IMR-90 (cell line): ENCODE results near the gene PLXNC1. TPM values are rescaled to one million over a fixed set of nuclear protein-coding genes. Genes with fewer than 3 reads are reported as not detected.

ENCODE experiments used
- ATAC-seq: fragments of 200-7000 bp; cut with Tn5 transposase; 2 replicates; pipeline ENCODE4 v1.9.1; 2020; ENCODE audit warnings: low read depth, mild to moderate bottlenecking, moderate library complexity
- BruUV-seq: library from RNA; stranded (reverse); fragments of 400-500 nt; replicated peaks from 2 replicates; lab custom pipeline; 2021; lab: Mats Ljungman, UMichigan
- CTCF ChIA-PET: fragments of 300-600 bp; formaldehyde crosslinking; extraction: SDS; loops from one replicate; lab custom pipeline; 2021; ENCODE audit warnings: antibody characterized with exemption; lab: Yijun Ruan, JAX
- POLR2A ChIA-PET: fragments of 300-600 bp; sonication (Branson Sonifier 250); formaldehyde crosslinking; loops from one replicate; lab custom pipeline; 2022; ENCODE audit warnings: antibody characterized with exemption; ENCODE audit not compliant: unreplicated experiment; lab: Charles Lee
- DNase-seq: peaks from one replicate; pipeline ENCODE4 v3.0.0; 2013
- H2AFZ ChIP-seq: replicated peaks from 2 replicates; pipeline ENCODE3; 2013; ENCODE audit warnings: low read length, mild to moderate bottlenecking; ENCODE audit not compliant: poor library complexity
- H2AK5ac ChIP-seq: 2 replicates; pipeline ENCODE4 v1.6.1; 2013; ENCODE audit warnings: low read depth, low read length, inconsistent platforms
- H2AK9ac ChIP-seq: replicated peaks from 2 replicates; pipeline ENCODE3; 2013; ENCODE audit warnings: mild to moderate bottlenecking, low read depth, low read length, moderate library complexity; ENCODE audit not compliant: poor library complexity
- H2BK120ac ChIP-seq: 2 replicates; pipeline ENCODE4 v1.6.1; 2013; ENCODE audit warnings: low read depth, low read length, inconsistent platforms
- H2BK15ac ChIP-seq: 3 replicates; pipeline ENCODE4 v1.6.1; 2013; ENCODE audit warnings: low read depth, low read length, inconsistent platforms
- H2BK20ac ChIP-seq: 2 replicates; pipeline ENCODE4 v1.6.1; 2013; ENCODE audit warnings: low read depth, mild to moderate bottlenecking, inconsistent platforms, low read length, moderate library complexity
- H2BK5ac ChIP-seq: 2 replicates; pipeline ENCODE4 v1.6.1; 2013; ENCODE audit warnings: mild to moderate bottlenecking, low read depth, low read length, inconsistent platforms; ENCODE audit not compliant: poor library complexity, severe bottlenecking
- H3K14ac ChIP-seq: replicated peaks from 2 replicates; pipeline ENCODE4 v1.6.1; 2013; ENCODE audit warnings: low read depth, low read length, inconsistent platforms
- H3K18ac ChIP-seq: 2 replicates; pipeline ENCODE4 v1.6.1; 2013; ENCODE audit warnings: low read depth, low read length, control low read depth
- H3K23ac ChIP-seq: 2 replicates; pipeline ENCODE4 v1.6.1; 2013; ENCODE audit warnings: low read depth, low read length, inconsistent platforms
- H3K27ac ChIP-seq: 2 replicates; pipeline ENCODE4 v1.5.1; 2013; ENCODE audit warnings: mild to moderate bottlenecking, control low read depth, low read length; ENCODE audit not compliant: insufficient read depth
- H3K27me3 ChIP-seq: 2 replicates; pipeline ENCODE4 v1.6.1; 2013; ENCODE audit warnings: low read length; ENCODE audit not compliant: control insufficient read depth, insufficient read depth
- H3K36me3 ChIP-seq: 2 replicates; pipeline ENCODE4 v1.6.1; 2013; ENCODE audit warnings: low read length, mixed read lengths; ENCODE audit not compliant: control insufficient read depth, insufficient read depth
- H3K4ac ChIP-seq: 2 replicates; pipeline ENCODE4 v1.6.1; 2013; ENCODE audit warnings: low read depth, low read length, inconsistent platforms
- H3K4me1 ChIP-seq: 2 replicates; pipeline ENCODE4 v1.6.1; 2013; ENCODE audit warnings: low read length, mixed read lengths; ENCODE audit not compliant: control insufficient read depth, insufficient read depth
- H3K4me2 ChIP-seq: 2 replicates; pipeline ENCODE4 v1.6.1; 2013; ENCODE audit warnings: low read depth, mild to moderate bottlenecking, control low read depth, low read length, moderate library complexity
- H3K4me3 ChIP-seq: 2 replicates; pipeline ENCODE4 v1.5.1; 2013; ENCODE audit warnings: low read depth, mild to moderate bottlenecking, control low read depth, low read length, moderate library complexity; ENCODE audit not compliant: insufficient read depth
- H3K56ac ChIP-seq: 2 replicates; pipeline ENCODE4 v1.6.1; 2013; ENCODE audit warnings: low read length, inconsistent platforms; ENCODE audit not compliant: insufficient read depth; ENCODE audit errors: extremely low read depth
- H3K79me1 ChIP-seq, 2 experiments: 2 replicates each; pipeline ENCODE4 v1.6.1; 2013; ENCODE audit warnings: low read length in 2 of 2, inconsistent platforms in 1 of 2, low read depth in 1 of 2
- H3K9ac ChIP-seq: 2 replicates; pipeline ENCODE4 v1.6.1; 2013; ENCODE audit warnings: low read depth, low read length, control low read depth
- H3K9me1 ChIP-seq: 2 replicates; pipeline ENCODE4 v1.6.1; 2013; ENCODE audit warnings: low read length, inconsistent platforms; ENCODE audit not compliant: insufficient read depth
- H3K9me3 ChIP-seq: 2 replicates; pipeline ENCODE4 v1.6.1; 2013; ENCODE audit warnings: low read length; ENCODE audit not compliant: control insufficient read depth, insufficient read depth
- H4K20me1 ChIP-seq: 2 replicates; pipeline ENCODE4 v1.6.1; 2013; ENCODE audit warnings: low read length, inconsistent platforms; ENCODE audit not compliant: insufficient read depth
- H4K5ac ChIP-seq: 2 replicates; pipeline ENCODE4 v1.6.1; 2013; ENCODE audit warnings: mild to moderate bottlenecking, low read depth, low read length, control low read depth
- H4K8ac ChIP-seq, 2 experiments: 2 replicates each; pipeline ENCODE4 v1.6.1; 2013; ENCODE audit warnings: low read depth in 2 of 2, low read length in 2 of 2, control low read depth in 1 of 2, inconsistent platforms in 1 of 2
- H4K91ac ChIP-seq: 2 replicates; pipeline ENCODE4 v1.6.1; 2013; ENCODE audit warnings: low read depth, low read length, inconsistent platforms; ENCODE audit not compliant: insufficient read depth
- BHLHE40 ChIP-seq: fragments of 150-350 bp; IDR thresholded peaks from 2 replicates; pipeline ENCODE4 v1.6.1; 2016; ENCODE audit warnings: mild to moderate bottlenecking, low read depth, low read length
- ELK1 ChIP-seq: fragments of 150-350 bp; IDR thresholded peaks from 2 replicates; pipeline ENCODE4 v1.6.1; 2016; ENCODE audit warnings: low read depth, mild to moderate bottlenecking, low read length, moderate library complexity, borderline replicate concordance
- MXI1 ChIP-seq: IDR thresholded peaks from 2 replicates; pipeline ENCODE4 v1.6.1; 2012; ENCODE audit warnings: low read depth, mild to moderate bottlenecking, low read length, moderate library complexity, borderline replicate concordance
- NFE2L2 ChIP-seq: fragments of 150-350 bp; IDR thresholded peaks from 2 replicates; pipeline ENCODE4 v1.6.1; 2016; ENCODE audit warnings: low read depth, mild to moderate bottlenecking, low read length
- RAD21 ChIP-seq: IDR thresholded peaks from 2 replicates; pipeline ENCODE4 v1.6.1; 2012; ENCODE audit warnings: low read length, improper control_type of control experiment
- RCOR1 ChIP-seq: IDR thresholded peaks from 2 replicates; pipeline ENCODE4 v1.6.1; 2012; ENCODE audit warnings: mild to moderate bottlenecking, low read length, improper control_type of control experiment; ENCODE audit not compliant: insufficient replicate concordance
- RFX5 ChIP-seq: IDR thresholded peaks from 2 replicates; pipeline ENCODE4 v1.8.0; 2012; ENCODE audit warnings: low read depth, mild to moderate bottlenecking, low read length, moderate library complexity
- SMC3 ChIP-seq: fragments of 150-350 bp; IDR thresholded peaks from 2 replicates; pipeline ENCODE4 v1.6.1; 2016; ENCODE audit warnings: low read depth, mild to moderate bottlenecking, antibody characterized with exemption, low read length, moderate library complexity
- WGBS, 2 experiments: methylation state at CpG; one replicate each; pipeline versions ENCODE4 v1.1.5 to v1.1.7; 2013; ENCODE audit warnings: missing lambda C conversion rate in 2 of 2; ENCODE audit not compliant: insufficient read length in 1 of 2; ENCODE audit errors: extremely low coverage in 2 of 2; 5-methylcytosine and 5-hydroxymethylcytosine counted together
- dilution Hi-C: fragments of 300-500 bp; cut with HindIII; formaldehyde crosslinking; loops from one replicate; pipeline ENCODE4 v1.14.3; 2018; ENCODE audit warnings: low sequenced_read_pairs; ENCODE audit not compliant: unreplicated experiment
- in situ Hi-C: fragments of 300-500 bp; cut with MboI; formaldehyde crosslinking; loops from 3 replicates; pipeline ENCODE4 v1.14.3; 2019; ENCODE audit warnings: low sequenced_read_pairs, inconsistent platforms, mixed read lengths
- intact Hi-C: fragments of 100-400 bp; cut with micrococcal nuclease; formaldehyde crosslinking; loops from 2 replicates; pipeline ENCODE4 v1.10.0; 2022
- polyA plus RNA-seq, 3 experiments: library from polyadenylated mRNA; depleted of rRNA; stranded (reverse); fragments of >200 nt; gene quantifications; 2 replicates each; pipeline ENCODE4 v1.2.3, GENCODE V29; 2012; ENCODE audit warnings: low replicate concordance in 1 of 3
- total RNA-seq: library from RNA; depleted of rRNA; stranded (reverse); fragments of >200 nt; gene quantifications from 2 replicates; pipeline ENCODE4 v1.2.3, GENCODE V29; 2012
- TF ChIP-seq, protein P1 (sequence below): fragments of 150-350 bp; IDR thresholded peaks from 2 replicates; pipeline ENCODE4 v1.6.1; 2017; ENCODE audit warnings: mild to moderate bottlenecking, antibody characterized with exemption, low read length, low read depth
- TF ChIP-seq, protein P2 (sequence below): conservative IDR thresholded peaks from 2 replicates; pipeline ENCODE4 v1.5.1; 2012; ENCODE audit warnings: mild to moderate bottlenecking, low read depth, low read length, improper control_type of control experiment

PLXNC1 gene
- total and polyA plus RNA-seq, 2 of the 4 experiments (the other 2 are of a cell fraction): 1.0 to 1.6 TPM

DNA sequence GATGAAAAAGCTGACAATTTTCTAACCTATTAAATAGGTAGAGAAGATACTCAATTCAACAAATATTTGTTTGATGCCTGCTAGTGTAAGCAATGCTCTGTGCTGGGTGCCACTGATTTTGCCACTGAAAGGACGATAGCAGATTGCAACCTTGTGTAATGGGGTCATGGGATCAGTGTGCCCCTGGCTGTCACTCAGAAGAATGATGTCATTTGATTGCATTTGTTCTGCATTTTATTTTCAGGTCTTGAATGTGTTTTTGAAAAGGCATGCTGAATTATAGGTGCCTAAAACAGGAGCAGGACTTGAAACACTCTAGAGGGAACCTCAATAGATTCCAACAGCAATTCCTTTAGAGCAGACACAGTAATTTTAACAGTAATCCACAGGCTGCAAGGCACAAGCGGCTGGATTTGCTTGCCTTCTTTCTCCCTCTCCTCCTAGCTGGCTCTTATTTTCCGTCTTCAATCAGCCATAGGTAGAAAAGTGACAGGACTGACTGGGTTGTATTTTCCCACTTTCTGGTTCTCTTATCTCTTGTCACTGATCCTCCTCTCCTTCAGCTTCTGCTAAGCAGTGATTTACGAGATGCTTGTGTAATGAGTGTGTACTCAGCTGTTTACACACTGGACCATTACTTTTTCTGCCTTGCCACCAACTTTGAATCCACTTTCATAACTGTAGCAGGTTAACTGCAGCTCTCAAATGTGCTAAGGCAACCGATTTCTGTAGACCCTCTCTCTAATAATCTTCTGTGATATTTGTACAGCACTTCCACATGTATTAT lies 4.1 kb downstream of the PLXNC1 start (continued):
- no peak for TF ChIP-seq NFE2L2

DNA sequence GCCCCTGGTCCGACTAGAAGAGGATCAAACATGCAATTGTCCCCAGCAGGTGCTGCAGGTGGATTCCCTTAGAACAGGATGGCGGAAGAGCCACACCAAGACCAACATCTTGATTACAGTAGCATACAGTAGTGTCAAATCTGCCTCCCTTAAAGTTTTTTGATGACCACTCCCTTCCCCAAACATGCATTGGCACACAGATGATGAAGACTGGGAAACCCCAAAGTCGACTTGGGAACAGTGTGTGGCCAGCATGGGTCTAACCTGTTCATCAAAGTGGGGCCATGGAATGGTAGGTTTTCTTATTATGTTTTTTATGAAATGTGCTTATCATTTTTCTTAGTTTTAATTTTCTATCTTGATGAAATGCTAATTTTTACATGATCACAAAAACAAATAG lies 8.8 kb downstream of the PLXNC1 start:
- no peak overlapping the region for H2BK5ac ChIP-seq
- H3K79me1 ChIP-seq: no peaks in the 10 kb centered on the region
- no peaks in the 10 kb centered on the region for H3K9me3 ChIP-seq
- H3K27ac ChIP-seq: no peak overlapping the region
- H3K4me2 ChIP-seq: no peak overlapping the region
- H3K4me1 ChIP-seq: no peaks in the 10 kb centered on the region
- H3K27me3 ChIP-seq: peaks cover 51% of the 10 kb centered on the region
- no peak overlapping the region for H3K9ac ChIP-seq
- dilution Hi-C loops (no loop called here), in situ Hi-C loops (no loop called here), intact Hi-C loops (no loop called here)
- H2AK5ac ChIP-seq: no peak overlapping the region
- no peak for TF ChIP-seq RCOR1
- TF ChIP-seq, protein P1, sequence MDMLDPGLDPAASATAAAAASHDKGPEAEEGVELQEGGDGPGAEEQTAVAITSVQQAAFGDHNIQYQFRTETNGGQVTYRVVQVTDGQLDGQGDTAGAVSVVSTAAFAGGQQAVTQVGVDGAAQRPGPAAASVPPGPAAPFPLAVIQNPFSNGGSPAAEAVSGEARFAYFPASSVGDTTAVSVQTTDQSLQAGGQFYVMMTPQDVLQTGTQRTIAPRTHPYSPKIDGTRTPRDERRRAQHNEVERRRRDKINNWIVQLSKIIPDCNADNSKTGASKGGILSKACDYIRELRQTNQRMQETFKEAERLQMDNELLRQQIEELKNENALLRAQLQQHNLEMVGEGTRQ: no peak
- no peak for TF ChIP-seq RAD21
- no peak for TF ChIP-seq MXI1
- TF ChIP-seq, protein P2, sequence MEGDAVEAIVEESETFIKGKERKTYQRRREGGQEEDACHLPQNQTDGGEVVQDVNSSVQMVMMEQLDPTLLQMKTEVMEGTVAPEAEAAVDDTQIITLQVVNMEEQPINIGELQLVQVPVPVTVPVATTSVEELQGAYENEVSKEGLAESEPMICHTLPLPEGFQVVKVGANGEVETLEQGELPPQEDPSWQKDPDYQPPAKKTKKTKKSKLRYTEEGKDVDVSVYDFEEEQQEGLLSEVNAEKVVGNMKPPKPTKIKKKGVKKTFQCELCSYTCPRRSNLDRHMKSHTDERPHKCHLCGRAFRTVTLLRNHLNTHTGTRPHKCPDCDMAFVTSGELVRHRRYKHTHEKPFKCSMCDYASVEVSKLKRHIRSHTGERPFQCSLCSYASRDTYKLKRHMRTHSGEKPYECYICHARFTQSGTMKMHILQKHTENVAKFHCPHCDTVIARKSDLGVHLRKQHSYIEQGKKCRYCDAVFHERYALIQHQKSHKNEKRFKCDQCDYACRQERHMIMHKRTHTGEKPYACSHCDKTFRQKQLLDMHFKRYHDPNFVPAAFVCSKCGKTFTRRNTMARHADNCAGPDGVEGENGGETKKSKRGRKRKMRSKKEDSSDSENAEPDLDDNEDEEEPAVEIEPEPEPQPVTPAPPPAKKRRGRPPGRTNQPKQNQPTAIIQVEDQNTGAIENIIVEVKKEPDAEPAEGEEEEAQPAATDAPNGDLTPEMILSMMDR: no peak
- no peak for TF ChIP-seq NFE2L2
- no peak for TF ChIP-seq RFX5
- no peak for TF ChIP-seq ELK1
- TF ChIP-seq BHLHE40: no peak
- no peak for TF ChIP-seq SMC3
- H2BK20ac ChIP-seq: no peak overlapping the region
- no CpG with 5 or more reads among the region's 3 CpGs for WGBS, 2 experiments
- H4K91ac ChIP-seq: no peak overlapping the region
- H4K20me1 ChIP-seq: no peaks in the 10 kb centered on the region
- CTCF ChIA-PET: no interaction called here
- H2AK9ac ChIP-seq: no peak overlapping the region
- H2AFZ ChIP-seq: no peak overlapping the region
- H3K36me3 ChIP-seq: no peaks in the 10 kb centered on the region
- no peaks in the 10 kb centered on the region for H3K9me1 ChIP-seq
- no peak overlapping the region for H2BK120ac ChIP-seq
- no peak overlapping the region for H3K4me3 ChIP-seq
- ATAC-seq (no peak), DNase-seq (no peak)
- H3K4ac ChIP-seq: no peak overlapping the region
- BruUV-seq: no TSS peak
- H3K18ac ChIP-seq: no peak overlapping the region
- H4K8ac ChIP-seq: no peak overlapping the region
- H2BK15ac ChIP-seq: no peak overlapping the region
- POLR2A ChIA-PET: no interaction called here
- H3K23ac ChIP-seq: no peak overlapping the region
- H3K56ac ChIP-seq: no peak overlapping the region
- no peak overlapping the region for H3K14ac ChIP-seq
- H4K5ac ChIP-seq: no peak overlapping the region
